ENCODE results near the gene FANCC. TPM values are rescaled to one million over a fixed set of nuclear protein-coding genes. Genes with fewer than 3 reads are reported as not detected.

The FANCC gene
- total and polyA plus RNA-seq, 2 of the 8 experiments (the other 6 are each of a cell fraction or from before 2014, with no cell fraction given) = 7.8 to 15.2 TPM

- TF ChIP-seq CTCF (IDR thresholded peaks at IDR 0.05; ENCODE audit: control extremely low read depth in 1 of 3, insufficient read depth in 1 of 3, low read depth in 1 of 3, low read length in 3 of 3) = no peak
- no peak for TF ChIP-seq EP300 (IDR thresholded peaks at IDR 0.05; ENCODE audit: borderline replicate concordance in 1 of 2, low read depth in 2 of 2, low read length in 2 of 2)
Observed at GRCh38 chr9:95229230-95229915, 88.1 kb downstream of the FANCC start (continued).
